Psoas muscle (tissue), 8 donors: ENCODE measurements around the gene PDCD1. TPM values are rescaled to one million over a fixed set of nuclear protein-coding genes. Genes with fewer than 3 reads are reported as not detected.

ENCODE experiments used
- ATAC-seq, 4 donors: fragments of 200-7000 bp; cut with Tn5 transposase; one replicate each; pipeline ENCODE4 v1.9.1; 2020; ENCODE audit warnings: moderate library complexity in 3 of 4, mild to moderate bottlenecking in 2 of 4
- DNase-seq, 2 donors: peaks; one replicate each; pipeline ENCODE4 v3.0.0-alpha.2; 2020
- H3K27ac ChIP-seq: fragments of 200-600 bp; one replicate; pipeline ENCODE4 v1.8.0; 2022
- H3K27me3 ChIP-seq, 3 donors: fragments of 200-600 bp in 1 of 3; one replicate each; pipeline versions ENCODE4 v1.6.1 to v1.8.0; 2013 to 2022; ENCODE audit warnings: low read length in 2 of 3, mild to moderate bottlenecking in 2 of 3, moderate library complexity in 1 of 3; ENCODE audit not compliant: insufficient read depth in 3 of 3
- H3K36me3 ChIP-seq, 2 donors: fragments of 200-600 bp in 1 of 2; one replicate each; pipeline versions ENCODE4 v1.6.1 to v1.8.0; 2013 to 2022; ENCODE audit warnings: low read depth in 1 of 2, mild to moderate bottlenecking in 1 of 2, moderate library complexity in 1 of 2; ENCODE audit not compliant: insufficient read depth in 1 of 2
- H3K4me1 ChIP-seq: fragments of 200-600 bp; one replicate; pipeline ENCODE4 v1.8.0; 2022
- H3K4me3 ChIP-seq: fragments of 200-600 bp; one replicate; pipeline ENCODE4 v1.8.0; 2022; ENCODE audit warnings: mild to moderate bottlenecking
- H3K9me3 ChIP-seq: fragments of 200-600 bp; one replicate; pipeline ENCODE4 v1.8.0; 2022
- CTCF ChIP-seq: fragments of 200-600 bp; IDR thresholded peaks from one replicate; pipeline ENCODE4 v1.8.0; 2022; ENCODE audit warnings: antibody characterized with exemption
- WGBS, 3 donors: extraction: QIAGEN DNeasy Blood & Tissue Kit; methylation state at CpG; one replicate each; pipeline versions ENCODE4 v1.1.6 to v1.1.7; 2013; 5-methylcytosine and 5-hydroxymethylcytosine counted together
- intact Hi-C, 2 donors: fragments of 100-400 bp; cut with DNase I; formaldehyde crosslinking; loops; one replicate each; pipeline versions ENCODE4 v1.11.0 to v1.14.2; 2022
- polyA plus RNA-seq, 3 donors: library from polyadenylated mRNA; stranded (reverse); fragments of 200-250 nt; gene quantifications; one replicate each; pipeline ENCODE4 v1.2.3, GENCODE V29; 2013
- total RNA-seq, 4 donors: library from RNA; stranded (reverse); fragmentation: NEBNext Ultra II Directional in 2 of 4; extraction: Animal tissue kit (Norgen Biotek cat#: 25700) in 2 of 4; gene quantifications; one replicate each; pipeline versions ENCODE4 v1.2.1 to v1.2.4, GENCODE V29; 2021 to 2023
- donor health status: healthy with polysubstance abuse.
- donor health status: DM: no; HTN: no; CAD: no; lungs with moderate emphysema.
- donor health status: Bipolar disorder and iron deficiency.
- donor health status: healthy.
- donor health status: DM: yes; HTN: yes; CAD: no.
- donor health status: DM: no; HTN: no; CAD: no.
- donor health status: DM: no; HTN: no; CAD: no.
- donor health status: DM: yes; HTN: yes; CAD: no.

The PDCD1 gene
- total and polyA plus RNA-seq, 7 donors: 0.03 to 0.30 (median 0.06) TPM; not detected in 2

- H3K27ac ChIP-seq: no peak overlapping the region
- no peaks in the 10 kb centered on the region for H3K4me1 ChIP-seq
- intact Hi-C loops: loop anchor here in 1 of 2 donors (2.0 kb wide), 1 partner anchor 19 kb away; no protein-coding TSS in a partner anchor
- DNase-seq: no peak
- 63 to 70% (median 68%) methylated on average over 28 of the region's 28 CpGs for WGBS, 3 donors
- H3K4me3 ChIP-seq: no peak overlapping the region
- H3K36me3 ChIP-seq: no peaks in the 10 kb centered on the region
- ATAC-seq: peak in 2 of 4 donors; percentile 31 to 44
- peaks cover 0 to 11% (median 0%) of the 10 kb centered on the region in 3 donors for H3K27me3 ChIP-seq
- H3K9me3 ChIP-seq: no peaks in the 10 kb centered on the region
- TF ChIP-seq CTCF: no peak
Observed at GRCh38 chr2:241841181-241842066, 17.3 kb downstream of the PDCD1 start.

GRCh38 chr2:241837197-241837965 is 21.3 kb downstream of the PDCD1 start:
- H3K4me3 ChIP-seq: no peak overlapping the region
- DNase-seq: no peak
- no peak overlapping the region for H3K27ac ChIP-seq
- TF ChIP-seq CTCF: no peak
- intact Hi-C loops: no loop called here
- 54 to 63% (median 55%) methylated on average over 13 of the region's 13 CpGs for WGBS, 3 donors
- H3K4me1 ChIP-seq: no peaks in the 10 kb centered on the region
- peaks cover 0 to 11% (median 0%) of the 10 kb centered on the region in 3 donors for H3K27me3 ChIP-seq
- no peaks in the 10 kb centered on the region for H3K36me3 ChIP-seq
- ATAC-seq: no peak
- H3K9me3 ChIP-seq: no peaks in the 10 kb centered on the region

- Histone ChIP-seq H3K4me1 (no peaks in the 10 kb centered on the region), H3K27me3 (peaks cover 0 to 11% (median 0%) of the 10 kb centered on the region in 3 donors), H3K36me3 (no peaks in the 10 kb centered on the region), H3K27ac (no peak overlapping the region), H3K9me3 (no peaks in the 10 kb centered on the region), H3K4me3 (no peak overlapping the region)
- intact Hi-C loops: no loop called here
- ATAC-seq: no peak
- TF ChIP-seq CTCF: no peak
- 47 to 66% (median 49%) methylated on average over 6 of the region's 6 CpGs for WGBS, 3 donors
- no peak for DNase-seq
Observed at GRCh38 chr2:241836292-241836691, 22.4 kb downstream of the PDCD1 start.

GRCh38 chr2:241835611-241836010 is 23.1 kb downstream of the PDCD1 start:
- DNase-seq (no peak), ATAC-seq (no peak)
- no peaks in the 10 kb centered on the region for H3K9me3 ChIP-seq
- TF ChIP-seq CTCF: no peak
- H3K36me3 ChIP-seq: no peaks in the 10 kb centered on the region
- H3K27ac ChIP-seq: no peak overlapping the region
- peaks cover 0 to 11% (median 0%) of the 10 kb centered on the region in 3 donors for H3K27me3 ChIP-seq
- no peaks in the 10 kb centered on the region for H3K4me1 ChIP-seq
- WGBS, 3 donors: 77 to 88% (median 85%) methylated on average over 4 of the region's 4 CpGs
- intact Hi-C loops: no loop called here
- H3K4me3 ChIP-seq: no peak overlapping the region
